Right lobe of liver (tissue), 4 donors: ENCODE results near the gene DMBX1.

ENCODE experiments used
- POLR2A ChIP-seq: fragments of 450-650 bp; IDR thresholded peaks from one replicate; pipeline ENCODE4 v1.6.1; 2017; ENCODE audit warnings: antibody characterized with exemption, mild to moderate bottlenecking
- TF ChIP-seq, protein P1 (sequence below), 4 donors: fragments of 200-600 bp in 3 of 4; fragments of 450-650 bp in 1 of 4; IDR thresholded peaks; one replicate each; pipeline versions ENCODE4 v1.5.1 to v1.8.0; 2016 to 2022; ENCODE audit warnings: antibody characterized with exemption in 4 of 4, mild to moderate bottlenecking in 2 of 4
- donor health status: DM: no; HTN: no; CAD: no.
- donor health status: DM: no; HTN: no; CAD: no.
- donor health status: DM: no; HTN: yes; CAD: no.

- TF ChIP-seq POLR2A = no peak
- TF ChIP-seq, protein P1, sequence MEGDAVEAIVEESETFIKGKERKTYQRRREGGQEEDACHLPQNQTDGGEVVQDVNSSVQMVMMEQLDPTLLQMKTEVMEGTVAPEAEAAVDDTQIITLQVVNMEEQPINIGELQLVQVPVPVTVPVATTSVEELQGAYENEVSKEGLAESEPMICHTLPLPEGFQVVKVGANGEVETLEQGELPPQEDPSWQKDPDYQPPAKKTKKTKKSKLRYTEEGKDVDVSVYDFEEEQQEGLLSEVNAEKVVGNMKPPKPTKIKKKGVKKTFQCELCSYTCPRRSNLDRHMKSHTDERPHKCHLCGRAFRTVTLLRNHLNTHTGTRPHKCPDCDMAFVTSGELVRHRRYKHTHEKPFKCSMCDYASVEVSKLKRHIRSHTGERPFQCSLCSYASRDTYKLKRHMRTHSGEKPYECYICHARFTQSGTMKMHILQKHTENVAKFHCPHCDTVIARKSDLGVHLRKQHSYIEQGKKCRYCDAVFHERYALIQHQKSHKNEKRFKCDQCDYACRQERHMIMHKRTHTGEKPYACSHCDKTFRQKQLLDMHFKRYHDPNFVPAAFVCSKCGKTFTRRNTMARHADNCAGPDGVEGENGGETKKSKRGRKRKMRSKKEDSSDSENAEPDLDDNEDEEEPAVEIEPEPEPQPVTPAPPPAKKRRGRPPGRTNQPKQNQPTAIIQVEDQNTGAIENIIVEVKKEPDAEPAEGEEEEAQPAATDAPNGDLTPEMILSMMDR (IDR thresholded peaks at IDR 0.05) = no peak
Measured at GRCh38 chr1:46515576-46515975, 25.9 kb downstream of the DMBX1 start.
